Osteoblast (primary cell): ENCODE data around the gene AXIN2. TPM values are rescaled to one million over a fixed set of nuclear protein-coding genes. Genes with fewer than 3 reads are reported as not detected.
"Not testable (repeated sequence)": the region's sequence is repeated elsewhere in the genome, so short reads cannot be mapped to it uniquely, and the experiment has no call there.

Experiments
- DNase-seq: peaks from one replicate; pipeline ENCODE4 v3.0.0; 2011; ENCODE audit warnings: low spot score, mixed read lengths; ENCODE audit not compliant: insufficient read length; ENCODE audit errors: missing footprints
- H2AFZ ChIP-seq: 2 replicates; pipeline ENCODE4 v1.6.0; 2011; ENCODE audit warnings: mild to moderate bottlenecking, low read length
- H3K27ac ChIP-seq: 2 replicates; pipeline ENCODE4 v1.5.1; 2011; ENCODE audit warnings: mild to moderate bottlenecking, low read depth, low read length, moderate library complexity
- H3K27me3 ChIP-seq: 2 replicates; pipeline ENCODE4 v1.6.0; 2012; ENCODE audit warnings: mild to moderate bottlenecking, control low read depth, inconsistent platforms, low read length, moderate library complexity; ENCODE audit not compliant: insufficient read depth
- H3K36me3 ChIP-seq: 2 replicates; pipeline ENCODE4 v1.5.1; 2011; ENCODE audit warnings: mild to moderate bottlenecking, low read length, control low read depth, moderate library complexity; ENCODE audit not compliant: insufficient read depth
- H3K4me1 ChIP-seq: 2 replicates; pipeline ENCODE4 v1.5.1; 2011; ENCODE audit warnings: mild to moderate bottlenecking, low read length, control low read depth, moderate library complexity; ENCODE audit not compliant: insufficient read depth
- H3K4me2 ChIP-seq: 2 replicates; pipeline ENCODE4 v1.6.0; 2011; ENCODE audit warnings: mild to moderate bottlenecking, low read length; ENCODE audit not compliant: insufficient read depth
- H3K4me3 ChIP-seq: fragments of 200-600 bp; sonication (generic); 3 replicates; pipeline ENCODE4 v1.5.1; 2012; ENCODE audit warnings: mild to moderate bottlenecking, low read length, inconsistent platforms; ENCODE audit not compliant: insufficient read depth
- H3K79me2 ChIP-seq: 2 replicates; pipeline ENCODE4 v1.6.0; 2012; ENCODE audit warnings: mild to moderate bottlenecking, low read length, control low read depth, inconsistent platforms; ENCODE audit not compliant: insufficient read depth
- H3K9me3 ChIP-seq: 2 replicates; pipeline ENCODE4 v1.5.1; 2011; ENCODE audit warnings: low read depth, low read length, control low read depth
- H4K20me1 ChIP-seq: 2 replicates; pipeline ENCODE4 v1.6.0; 2012; ENCODE audit warnings: mild to moderate bottlenecking, low read length, control low read depth; ENCODE audit not compliant: insufficient read depth
- total RNA-seq: library from RNA; depleted of rRNA; stranded (reverse); fragments of >200 nt; gene quantifications from 2 replicates; pipeline ENCODE4 v1.2.3, GENCODE V29; 2012
- TF ChIP-seq, protein P1 (sequence below): IDR thresholded peaks from 2 replicates; pipeline ENCODE4 v1.5.1; 2011; ENCODE audit warnings: mild to moderate bottlenecking, low read depth, low read length, moderate library complexity; ENCODE audit errors: extremely low read depth

The AXIN2 gene
- total RNA-seq, 1 donor = 5.1 TPM

DNA sequence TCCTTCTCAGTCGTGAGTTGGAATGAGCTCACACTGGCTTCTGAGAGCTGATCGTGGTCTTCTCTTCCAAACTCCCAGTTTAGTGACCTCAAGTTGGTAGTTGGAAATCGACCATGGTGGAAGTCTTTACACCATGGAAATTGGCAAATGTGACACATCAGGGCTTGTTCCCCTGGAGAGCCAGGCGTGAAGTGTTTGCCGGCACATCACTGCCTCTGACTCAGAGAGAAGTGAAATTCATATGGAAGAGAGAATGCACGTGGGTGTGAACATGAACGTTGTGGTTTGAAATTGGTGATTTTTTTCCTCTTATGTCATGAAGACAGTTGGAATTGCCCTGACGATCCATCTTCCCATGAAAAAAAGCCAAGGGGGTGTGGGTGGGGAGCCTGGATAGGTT is 47.4 kb downstream of the AXIN2 start:
- Histone ChIP-seq H3K4me3 (no peak overlapping the region), H3K4me1 (peaks cover 11% of the 10 kb centered on the region), H2AFZ (no peak overlapping the region), H3K27ac (peak overlapping the region; percentile 72), H3K27me3 (no peaks in the 10 kb centered on the region), H4K20me1 (no peaks in the 10 kb centered on the region), H3K4me2 (peak overlapping the region; percentile 43), H3K9me3 (no peaks in the 10 kb centered on the region), H3K36me3 (no peaks in the 10 kb centered on the region), H3K79me2 (no peaks in the 10 kb centered on the region)
- peak; percentile 93 for DNase-seq
- TF ChIP-seq, protein P1, sequence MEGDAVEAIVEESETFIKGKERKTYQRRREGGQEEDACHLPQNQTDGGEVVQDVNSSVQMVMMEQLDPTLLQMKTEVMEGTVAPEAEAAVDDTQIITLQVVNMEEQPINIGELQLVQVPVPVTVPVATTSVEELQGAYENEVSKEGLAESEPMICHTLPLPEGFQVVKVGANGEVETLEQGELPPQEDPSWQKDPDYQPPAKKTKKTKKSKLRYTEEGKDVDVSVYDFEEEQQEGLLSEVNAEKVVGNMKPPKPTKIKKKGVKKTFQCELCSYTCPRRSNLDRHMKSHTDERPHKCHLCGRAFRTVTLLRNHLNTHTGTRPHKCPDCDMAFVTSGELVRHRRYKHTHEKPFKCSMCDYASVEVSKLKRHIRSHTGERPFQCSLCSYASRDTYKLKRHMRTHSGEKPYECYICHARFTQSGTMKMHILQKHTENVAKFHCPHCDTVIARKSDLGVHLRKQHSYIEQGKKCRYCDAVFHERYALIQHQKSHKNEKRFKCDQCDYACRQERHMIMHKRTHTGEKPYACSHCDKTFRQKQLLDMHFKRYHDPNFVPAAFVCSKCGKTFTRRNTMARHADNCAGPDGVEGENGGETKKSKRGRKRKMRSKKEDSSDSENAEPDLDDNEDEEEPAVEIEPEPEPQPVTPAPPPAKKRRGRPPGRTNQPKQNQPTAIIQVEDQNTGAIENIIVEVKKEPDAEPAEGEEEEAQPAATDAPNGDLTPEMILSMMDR = no peak

GRCh38 chr17:65511316-65511715 is 50.1 kb downstream of the AXIN2 start:
- Histone ChIP-seq H3K27me3 (no peaks in the 10 kb centered on the region), H3K36me3 (no peaks in the 10 kb centered on the region), H3K4me1 (peaks cover 11% of the 10 kb centered on the region), H3K4me3 (no peak overlapping the region), H3K27ac (no peak overlapping the region), H3K9me3 (no peaks in the 10 kb centered on the region), H2AFZ (no peak overlapping the region), H3K79me2 (no peaks in the 10 kb centered on the region), H3K4me2 (no peak overlapping the region), H4K20me1 (no peaks in the 10 kb centered on the region)
- TF ChIP-seq, protein P1 = no peak
- DNase-seq = no peak

DNA sequence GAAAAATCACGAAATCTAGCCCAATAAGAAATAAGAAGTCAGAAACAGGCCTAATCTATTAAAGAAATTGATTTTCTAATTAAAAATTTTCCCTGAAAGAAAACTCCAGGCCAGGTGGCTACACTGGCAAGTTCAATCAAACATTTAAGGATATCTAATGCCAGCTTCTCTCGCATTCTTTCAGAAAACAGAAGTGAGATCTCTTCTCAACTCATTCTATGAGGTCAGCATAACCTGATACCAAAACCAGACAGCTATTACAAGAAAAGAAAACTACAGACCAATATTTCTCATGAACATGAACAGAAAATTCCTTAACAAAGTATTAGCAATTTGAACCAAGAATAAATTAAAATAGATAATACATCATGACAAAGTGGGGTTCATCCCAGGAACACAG is 52.4 kb downstream of the AXIN2 start:
- no peak overlapping the region for H3K27ac ChIP-seq
- DNase-seq = no peak
- no peaks in the 10 kb centered on the region for H4K20me1 ChIP-seq
- TF ChIP-seq, protein P1 = no peak
- no peaks in the 10 kb centered on the region for H3K9me3 ChIP-seq
- H3K4me3 ChIP-seq = no peak overlapping the region
- H3K36me3 ChIP-seq = no peaks in the 10 kb centered on the region
- no peaks in the 10 kb centered on the region for H3K79me2 ChIP-seq
- no peaks in the 10 kb centered on the region for H3K4me1 ChIP-seq
- no peak overlapping the region for H3K4me2 ChIP-seq
- peaks cover 3% of the 10 kb centered on the region for H3K27me3 ChIP-seq
- H2AFZ ChIP-seq = no peak overlapping the region

DNA sequence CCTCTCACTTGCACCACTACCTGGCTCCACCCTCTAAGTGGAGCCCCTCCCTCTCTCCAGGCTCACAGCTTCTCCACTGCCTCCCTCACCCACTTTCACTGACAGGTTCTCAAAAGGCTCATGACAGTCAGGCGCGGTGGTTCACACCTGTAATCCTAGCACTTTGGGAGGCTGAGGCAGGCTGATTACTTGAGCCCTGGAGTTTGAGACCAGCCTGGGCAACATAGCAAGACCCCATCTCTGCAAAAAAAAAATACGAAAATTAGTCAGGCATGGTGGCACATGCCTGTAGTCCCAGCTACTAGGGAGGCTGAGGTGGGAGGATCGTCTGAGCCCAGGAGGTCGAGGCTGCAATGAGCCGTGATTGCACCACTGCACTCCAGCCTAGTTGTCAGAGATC is 56.8 kb downstream of the AXIN2 start:
- H3K36me3 ChIP-seq, H3K27ac ChIP-seq, H3K4me1 ChIP-seq, H3K4me3 ChIP-seq, DNase-seq, H3K79me2 ChIP-seq, H3K4me2 ChIP-seq, H2AFZ ChIP-seq, H3K9me3 ChIP-seq, H4K20me1 ChIP-seq, H3K27me3 ChIP-seq: not testable (repeated sequence)
